Liver (tissue), 9 donors: ENCODE measurements around the gene LRRC23. TPM values are rescaled to one million over a fixed set of nuclear protein-coding genes. Genes with fewer than 3 reads are reported as not detected.
"Not testable (repeated sequence)": the region's sequence is repeated elsewhere in the genome, so short reads cannot be mapped to it uniquely, and the experiment has no call there.

Experiments used
- DNase-seq: peaks from one replicate; pipeline ENCODE4 v3.0.0-alpha.2; 2017; ENCODE audit warnings: low spot score
- H3K27ac ChIP-seq, 2 donors: one replicate each; pipeline ENCODE4 v1.7.0; 2013; ENCODE audit warnings: inconsistent platforms in 2 of 2, low read length in 2 of 2, control low read depth in 1 of 2, low read depth in 1 of 2, mild to moderate bottlenecking in 1 of 2
- H3K27me3 ChIP-seq, 4 donors: one replicate each; pipeline versions ENCODE4 v1.6.1 to v1.7.0; 2013; ENCODE audit warnings: low read length in 3 of 4, inconsistent platforms in 1 of 4, mild to moderate bottlenecking in 1 of 4, moderate library complexity in 1 of 4; ENCODE audit not compliant: control insufficient read depth in 4 of 4, insufficient read depth in 4 of 4
- H3K36me3 ChIP-seq, 4 donors: one replicate each; pipeline versions ENCODE4 v1.6.1 to v1.7.0; 2013; ENCODE audit warnings: low read length in 3 of 4, mild to moderate bottlenecking in 3 of 4, low read depth in 1 of 4, moderate library complexity in 1 of 4; ENCODE audit not compliant: control insufficient read depth in 4 of 4, insufficient read depth in 3 of 4
- H3K4me1 ChIP-seq, 4 donors: one replicate each; pipeline versions ENCODE4 v1.6.1 to v1.7.0; 2013; ENCODE audit warnings: low read length in 3 of 4, mild to moderate bottlenecking in 3 of 4, moderate library complexity in 1 of 4; ENCODE audit not compliant: control insufficient read depth in 4 of 4, insufficient read depth in 4 of 4
- H3K4me3 ChIP-seq, 3 donors: one replicate each; pipeline versions ENCODE4 v1.6.1 to v1.7.0; 2013; ENCODE audit warnings: low read length in 3 of 3, control low read depth in 1 of 3, low read depth in 1 of 3, mild to moderate bottlenecking in 1 of 3
- H3K9ac ChIP-seq, 2 donors: one replicate each; pipeline ENCODE4 v1.7.0; 2013; ENCODE audit warnings: low read length in 2 of 2, mild to moderate bottlenecking in 2 of 2, moderate library complexity in 2 of 2, control low read depth in 1 of 2, low read depth in 1 of 2
- H3K9me3 ChIP-seq, 4 donors: one replicate each; pipeline versions ENCODE4 v1.6.1 to v1.7.0; 2013; ENCODE audit warnings: low read length in 3 of 4; ENCODE audit not compliant: control insufficient read depth in 4 of 4
- EGR1 ChIP-seq, 2 donors: IDR thresholded peaks; 2 replicates each; pipeline ENCODE4 v1.6.1; 2016 to 2018; ENCODE audit warnings: antibody characterized with exemption in 2 of 2, low read depth in 2 of 2
- FOXA1 ChIP-seq: IDR thresholded peaks from 2 replicates; pipeline ENCODE4 v1.6.1; 2016; ENCODE audit warnings: antibody characterized with exemption
- FOXA2 ChIP-seq: IDR thresholded peaks from 2 replicates; pipeline ENCODE4 v1.6.1; 2016; ENCODE audit warnings: antibody characterized with exemption
- GABPA ChIP-seq, 2 donors: IDR thresholded peaks in 1 of 2; conservative IDR thresholded peaks in 1 of 2; 2 replicates each; pipeline ENCODE4 v1.6.1; 2016; ENCODE audit warnings: antibody characterized with exemption in 2 of 2, mild to moderate bottlenecking in 1 of 2, moderate library complexity in 1 of 2
- HNF4A ChIP-seq, 2 donors: conservative IDR thresholded peaks; 2 replicates each; pipeline ENCODE4 v1.6.1; 2016; ENCODE audit warnings: antibody characterized with exemption in 2 of 2, mild to moderate bottlenecking in 2 of 2
- HNF4G ChIP-seq: IDR thresholded peaks from 2 replicates; pipeline ENCODE4 v1.6.1; 2016; ENCODE audit warnings: antibody characterized with exemption
- JUND ChIP-seq, 2 donors: IDR thresholded peaks; 2 replicates each; pipeline ENCODE4 v1.6.1; 2016; ENCODE audit warnings: antibody characterized with exemption in 2 of 2
- NR2F2 ChIP-seq: IDR thresholded peaks from 2 replicates; pipeline ENCODE4 v1.6.1; 2016; ENCODE audit warnings: antibody characterized with exemption
- RXRA ChIP-seq, 2 donors: IDR thresholded peaks; 2 replicates each; pipeline ENCODE4 v1.6.1; 2017 to 2018; ENCODE audit warnings: antibody characterized with exemption in 2 of 2, mild to moderate bottlenecking in 1 of 2
- TAF1 ChIP-seq: conservative IDR thresholded peaks from 2 replicates; pipeline ENCODE4 v1.6.1; 2016; ENCODE audit warnings: antibody characterized with exemption, mild to moderate bottlenecking
- YY1 ChIP-seq: IDR thresholded peaks from 2 replicates; pipeline ENCODE4 v1.6.1; 2016; ENCODE audit warnings: antibody characterized with exemption, mild to moderate bottlenecking
- WGBS: extraction: QIAGEN DNeasy Blood & Tissue Kit; methylation state at CpG from one replicate; pipeline ENCODE4 v1.1.7; 2013; 5-methylcytosine and 5-hydroxymethylcytosine counted together
- polyA plus RNA-seq, 2 donors: library from polyadenylated mRNA; stranded (reverse) in 1 of 2; unstranded in 1 of 2; fragments of 200-250 nt in 1 of 2; fragments of >200 nt in 1 of 2; fragmentation: Nextera tagmentation in 1 of 2; extraction: Ambion mirVana in 1 of 2; gene quantifications; one replicate each; pipeline versions ENCODE4 v1.2.1 to v1.2.3, GENCODE V29; 2013 to 2015
- total RNA-seq, 2 donors: library from RNA; depleted of rRNA; stranded (reverse); fragments of >200 nt; gene quantifications; one replicate each; pipeline ENCODE4 v1.2.3, GENCODE V29; 2014
- TF ChIP-seq, protein P1 (sequence below): IDR thresholded peaks from 2 replicates; pipeline ENCODE4 v1.6.1; 2016; ENCODE audit warnings: antibody characterized with exemption
- TF ChIP-seq, protein P2 (sequence below): fragments of 150-350 bp; IDR thresholded peaks from 2 replicates; pipeline ENCODE4 v1.5.1; 2017; ENCODE audit warnings: improper control_type of control experiment, low read depth, low read length; ENCODE audit not compliant: missing input control
- TF ChIP-seq, protein P3 (sequence below): IDR thresholded peaks from 2 replicates; pipeline ENCODE4 v1.6.1; 2016; ENCODE audit warnings: antibody characterized with exemption
- TF ChIP-seq, protein P4 (sequence below): IDR thresholded peaks from 2 replicates; pipeline ENCODE4 v1.6.1; 2016; ENCODE audit warnings: antibody characterized with exemption, mild to moderate bottlenecking
- donor health status: healthy.
- donor health status: healthy.
- donor health status: healthy.
- donor health status: healthy.
- donor health status: healthy.

Gene LRRC23
- total and polyA plus RNA-seq, 4 donors, result 0.92 to 3.6 (median 2.1) TPM

DNA sequence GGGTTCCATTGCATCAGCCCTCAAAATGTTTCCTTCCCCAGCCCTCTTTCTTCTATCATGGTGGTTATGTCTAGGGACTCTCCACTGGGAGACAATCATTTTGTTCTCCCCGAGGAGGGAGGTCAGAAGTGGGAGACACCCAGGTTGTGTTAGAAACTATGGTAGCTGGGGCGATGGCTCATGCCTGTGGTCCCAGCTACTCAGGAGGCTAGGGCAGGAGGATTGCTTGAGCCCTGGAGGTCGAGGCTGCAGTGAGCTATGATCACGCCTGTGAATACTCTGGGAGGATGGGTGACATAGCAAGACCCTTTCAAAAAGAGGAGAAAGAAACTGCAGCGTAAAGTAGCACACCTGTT, 13.0 kb upstream of the LRRC23 start:
- Histone ChIP-seq H3K9me3 (no peaks in the 10 kb centered on the region), H3K27me3 (no peaks in the 10 kb centered on the region), H3K4me3 (peak overlapping the region; percentile 43 to 68 (median 55)), H3K4me1 (peaks cover 2 to 14% (median 8%) of the 10 kb centered on the region in 4 donors), H3K9ac (peak overlapping the region; percentile 84 to 85), H3K27ac (peak overlapping the region; percentile 89 to 91), H3K36me3 (no peaks in the 10 kb centered on the region)
- 86% methylated on average over 5 of the region's 5 CpGs for WGBS
- no peak for DNase-seq
- TF ChIP-seq NR2F2 (no peak), RXRA (IDR thresholded peaks at IDR 0.05) (no peak), EGR1 (IDR thresholded peaks at IDR 0.05; ENCODE audit: low read depth in 2 of 2) (no peak), GABPA (IDR thresholded peaks at IDR 0.05 in 1 of 2, conservative IDR thresholded peaks at IDR 0.05 in 1 of 2) (no peak), HNF4A (conservative IDR thresholded peaks at IDR 0.05) (no peak), TAF1 (no peak), YY1 (no peak), JUND (IDR thresholded peaks at IDR 0.05) (no peak), HNF4G (no peak)
- TF ChIP-seq, protein P1, sequence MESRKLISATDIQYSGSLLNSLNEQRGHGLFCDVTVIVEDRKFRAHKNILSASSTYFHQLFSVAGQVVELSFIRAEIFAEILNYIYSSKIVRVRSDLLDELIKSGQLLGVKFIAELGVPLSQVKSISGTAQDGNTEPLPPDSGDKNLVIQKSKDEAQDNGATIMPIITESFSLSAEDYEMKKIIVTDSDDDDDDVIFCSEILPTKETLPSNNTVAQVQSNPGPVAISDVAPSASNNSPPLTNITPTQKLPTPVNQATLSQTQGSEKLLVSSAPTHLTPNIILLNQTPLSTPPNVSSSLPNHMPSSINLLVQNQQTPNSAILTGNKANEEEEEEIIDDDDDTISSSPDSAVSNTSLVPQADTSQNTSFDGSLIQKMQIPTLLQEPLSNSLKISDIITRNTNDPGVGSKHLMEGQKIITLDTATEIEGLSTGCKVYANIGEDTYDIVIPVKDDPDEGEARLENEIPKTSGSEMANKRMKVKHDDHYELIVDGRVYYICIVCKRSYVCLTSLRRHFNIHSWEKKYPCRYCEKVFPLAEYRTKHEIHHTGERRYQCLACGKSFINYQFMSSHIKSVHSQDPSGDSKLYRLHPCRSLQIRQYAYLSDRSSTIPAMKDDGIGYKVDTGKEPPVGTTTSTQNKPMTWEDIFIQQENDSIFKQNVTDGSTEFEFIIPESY, result no peak
- TF ChIP-seq, protein P2, sequence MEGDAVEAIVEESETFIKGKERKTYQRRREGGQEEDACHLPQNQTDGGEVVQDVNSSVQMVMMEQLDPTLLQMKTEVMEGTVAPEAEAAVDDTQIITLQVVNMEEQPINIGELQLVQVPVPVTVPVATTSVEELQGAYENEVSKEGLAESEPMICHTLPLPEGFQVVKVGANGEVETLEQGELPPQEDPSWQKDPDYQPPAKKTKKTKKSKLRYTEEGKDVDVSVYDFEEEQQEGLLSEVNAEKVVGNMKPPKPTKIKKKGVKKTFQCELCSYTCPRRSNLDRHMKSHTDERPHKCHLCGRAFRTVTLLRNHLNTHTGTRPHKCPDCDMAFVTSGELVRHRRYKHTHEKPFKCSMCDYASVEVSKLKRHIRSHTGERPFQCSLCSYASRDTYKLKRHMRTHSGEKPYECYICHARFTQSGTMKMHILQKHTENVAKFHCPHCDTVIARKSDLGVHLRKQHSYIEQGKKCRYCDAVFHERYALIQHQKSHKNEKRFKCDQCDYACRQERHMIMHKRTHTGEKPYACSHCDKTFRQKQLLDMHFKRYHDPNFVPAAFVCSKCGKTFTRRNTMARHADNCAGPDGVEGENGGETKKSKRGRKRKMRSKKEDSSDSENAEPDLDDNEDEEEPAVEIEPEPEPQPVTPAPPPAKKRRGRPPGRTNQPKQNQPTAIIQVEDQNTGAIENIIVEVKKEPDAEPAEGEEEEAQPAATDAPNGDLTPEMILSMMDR, result no peak

DNA sequence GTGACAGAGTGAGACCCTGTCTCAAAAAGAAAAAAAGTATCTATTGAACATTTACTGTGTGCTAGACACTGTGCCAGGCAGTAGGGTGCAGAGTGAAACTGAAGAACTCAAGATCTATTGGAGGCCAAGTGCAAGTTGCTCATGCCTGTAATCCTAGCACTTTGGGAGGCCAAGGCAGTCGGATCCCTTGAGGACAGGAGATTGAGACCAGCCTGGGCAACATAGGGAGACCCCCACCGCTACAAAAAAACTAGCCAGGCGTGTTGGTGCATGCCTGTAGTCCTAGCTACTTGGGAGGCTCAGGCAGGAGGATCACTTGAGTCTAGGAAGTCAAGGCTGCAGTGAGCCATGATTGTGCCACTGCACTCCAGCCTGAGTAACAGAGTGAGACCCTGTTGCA, 11.9 kb upstream of the LRRC23 start:
- not testable (repeated sequence) for H3K9ac ChIP-seq, H3K36me3 ChIP-seq, DNase-seq, H3K27me3 ChIP-seq, H3K9me3 ChIP-seq, H3K4me3 ChIP-seq, H3K27ac ChIP-seq
- peaks cover 2 to 14% (median 8%) of the 10 kb centered on the region in 4 donors for H3K4me1 ChIP-seq
- WGBS, result 97% methylated on average over 3 of the region's 3 CpGs

DNA sequence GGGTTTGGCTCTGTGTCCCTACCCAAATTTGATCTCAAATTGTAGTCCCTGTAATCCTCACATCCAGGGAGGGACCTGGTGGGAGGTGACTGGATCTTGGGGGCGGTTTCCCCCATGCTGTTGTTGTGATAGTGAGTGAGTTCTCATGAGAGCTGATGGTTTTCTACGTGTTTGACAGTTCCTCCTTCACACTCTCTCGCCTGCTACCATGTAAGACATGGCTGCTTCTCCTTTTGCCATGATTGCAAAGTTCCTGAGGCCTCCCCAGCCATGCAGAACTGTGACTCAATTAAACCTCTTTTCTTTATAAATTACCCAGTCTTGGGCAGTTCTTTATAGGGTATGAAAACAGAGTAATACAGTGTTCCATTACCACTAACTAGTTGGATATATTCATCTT, 10.3 kb upstream of the LRRC23 start:
- Histone ChIP-seq H3K9me3 (no peaks in the 10 kb centered on the region), H3K9ac (no peak overlapping the region), H3K36me3 (no peaks in the 10 kb centered on the region), H3K27ac (no peak overlapping the region), H3K4me1 (peaks cover 2 to 10% (median 8%) of the 10 kb centered on the region in 4 donors), H3K27me3 (no peaks in the 10 kb centered on the region), H3K4me3 (no peak overlapping the region)
- DNase-seq, result no peak
- 92% methylated on average over 3 of the region's 3 CpGs for WGBS
- no peak for TF ChIP-seq JUND (IDR thresholded peaks at IDR 0.05)
- TF ChIP-seq EGR1 (IDR thresholded peaks at IDR 0.05; ENCODE audit: low read depth in 2 of 2), result no peak
- no peak for TF ChIP-seq HNF4A (conservative IDR thresholded peaks at IDR 0.05)
- no peak for TF ChIP-seq TAF1
- TF ChIP-seq HNF4G, result no peak
- TF ChIP-seq, protein P2, result no peak
- TF ChIP-seq GABPA (IDR thresholded peaks at IDR 0.05 in 1 of 2, conservative IDR thresholded peaks at IDR 0.05 in 1 of 2), result no peak
- no peak for TF ChIP-seq FOXA2
- TF ChIP-seq, protein P1, result no peak
- TF ChIP-seq FOXA1, result no peak
- TF ChIP-seq RXRA (IDR thresholded peaks at IDR 0.05), result no peak
- TF ChIP-seq NR2F2, result no peak
- TF ChIP-seq, protein P3, sequence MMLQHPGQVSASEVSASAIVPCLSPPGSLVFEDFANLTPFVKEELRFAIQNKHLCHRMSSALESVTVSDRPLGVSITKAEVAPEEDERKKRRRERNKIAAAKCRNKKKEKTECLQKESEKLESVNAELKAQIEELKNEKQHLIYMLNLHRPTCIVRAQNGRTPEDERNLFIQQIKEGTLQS, result no peak
- no peak for TF ChIP-seq YY1
- TF ChIP-seq, protein P4, sequence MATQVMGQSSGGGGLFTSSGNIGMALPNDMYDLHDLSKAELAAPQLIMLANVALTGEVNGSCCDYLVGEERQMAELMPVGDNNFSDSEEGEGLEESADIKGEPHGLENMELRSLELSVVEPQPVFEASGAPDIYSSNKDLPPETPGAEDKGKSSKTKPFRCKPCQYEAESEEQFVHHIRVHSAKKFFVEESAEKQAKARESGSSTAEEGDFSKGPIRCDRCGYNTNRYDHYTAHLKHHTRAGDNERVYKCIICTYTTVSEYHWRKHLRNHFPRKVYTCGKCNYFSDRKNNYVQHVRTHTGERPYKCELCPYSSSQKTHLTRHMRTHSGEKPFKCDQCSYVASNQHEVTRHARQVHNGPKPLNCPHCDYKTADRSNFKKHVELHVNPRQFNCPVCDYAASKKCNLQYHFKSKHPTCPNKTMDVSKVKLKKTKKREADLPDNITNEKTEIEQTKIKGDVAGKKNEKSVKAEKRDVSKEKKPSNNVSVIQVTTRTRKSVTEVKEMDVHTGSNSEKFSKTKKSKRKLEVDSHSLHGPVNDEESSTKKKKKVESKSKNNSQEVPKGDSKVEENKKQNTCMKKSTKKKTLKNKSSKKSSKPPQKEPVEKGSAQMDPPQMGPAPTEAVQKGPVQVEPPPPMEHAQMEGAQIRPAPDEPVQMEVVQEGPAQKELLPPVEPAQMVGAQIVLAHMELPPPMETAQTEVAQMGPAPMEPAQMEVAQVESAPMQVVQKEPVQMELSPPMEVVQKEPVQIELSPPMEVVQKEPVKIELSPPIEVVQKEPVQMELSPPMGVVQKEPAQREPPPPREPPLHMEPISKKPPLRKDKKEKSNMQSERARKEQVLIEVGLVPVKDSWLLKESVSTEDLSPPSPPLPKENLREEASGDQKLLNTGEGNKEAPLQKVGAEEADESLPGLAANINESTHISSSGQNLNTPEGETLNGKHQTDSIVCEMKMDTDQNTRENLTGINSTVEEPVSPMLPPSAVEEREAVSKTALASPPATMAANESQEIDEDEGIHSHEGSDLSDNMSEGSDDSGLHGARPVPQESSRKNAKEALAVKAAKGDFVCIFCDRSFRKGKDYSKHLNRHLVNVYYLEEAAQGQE, result no peak
